OCI-LY1 (cell line): ENCODE results near the gene GALNT14.

Experiments
- H2AFZ ChIP-seq: fragments of 200-600 bp; sonication (generic), shearing (Covaris generic); 2 replicates; pipeline ENCODE4 v1.6.0; 2014; ENCODE audit warnings: antibody characterized with exemption, mild to moderate bottlenecking, low read length
- H3F3A ChIP-seq: fragments of 200-600 bp; sonication (generic), shearing (Covaris generic); 2 replicates; pipeline ENCODE4 v1.6.0; 2014; ENCODE audit warnings: mild to moderate bottlenecking, antibody characterized with exemption, low read length, moderate library complexity; ENCODE audit not compliant: insufficient read depth
- H3K27ac ChIP-seq: fragments of 200-600 bp; sonication (generic); 2 replicates; pipeline ENCODE4 v1.5.1; 2014; ENCODE audit warnings: low read length, mixed run types, mild to moderate bottlenecking, low read depth; ENCODE audit not compliant: poor library complexity, severe bottlenecking
- H3K27me3 ChIP-seq: fragments of 200-600 bp; sonication (generic); 2 replicates; pipeline ENCODE4 v1.6.0; 2014; ENCODE audit warnings: antibody characterized with exemption, mild to moderate bottlenecking, low read length, moderate library complexity; ENCODE audit not compliant: insufficient read depth
- H3K36me3 ChIP-seq: fragments of 200-600 bp; sonication (generic); 2 replicates; pipeline ENCODE4 v1.6.1; 2014; ENCODE audit warnings: mild to moderate bottlenecking, antibody characterized with exemption, low read length, moderate library complexity, mixed read lengths; ENCODE audit not compliant: insufficient read depth
- H3K4me1 ChIP-seq: fragments of 200-600 bp; sonication (generic); 2 replicates; pipeline ENCODE4 v1.5.1; 2014; ENCODE audit warnings: mild to moderate bottlenecking, low read length, moderate library complexity; ENCODE audit not compliant: insufficient read depth, severe bottlenecking
- H3K4me2 ChIP-seq: fragments of 200-600 bp; sonication (generic), shearing (Covaris generic); 2 replicates; pipeline ENCODE4 v1.6.1; 2014; ENCODE audit warnings: low read length
- H3K4me3 ChIP-seq: fragments of 200-600 bp; sonication (generic); 2 replicates; pipeline ENCODE4 v1.5.1; 2014; ENCODE audit warnings: low read length, low read depth, mild to moderate bottlenecking, mixed read lengths; ENCODE audit not compliant: poor library complexity, severe bottlenecking
- H3K79me2 ChIP-seq: fragments of 200-600 bp; shearing (Covaris generic); 2 replicates; pipeline ENCODE4 v1.6.1; 2016; ENCODE audit warnings: mixed run types, low read length, mixed read lengths; ENCODE audit not compliant: insufficient read depth
- H3K9ac ChIP-seq: fragments of 200-600 bp; sonication (generic), shearing (Covaris generic); 2 replicates; pipeline ENCODE4 v1.6.1; 2014; ENCODE audit warnings: mild to moderate bottlenecking, low read length, mixed read lengths
- H3K9me2 ChIP-seq: fragments of 200-600 bp; sonication (generic), shearing (Covaris generic); 2 replicates; pipeline ENCODE4 v1.6.1; 2014; ENCODE audit warnings: low read depth, mild to moderate bottlenecking, low read length, mixed read lengths
- H3K9me3 ChIP-seq: fragments of 200-600 bp; shearing (Covaris generic); 2 replicates; pipeline ENCODE4 v1.6.1; 2014; ENCODE audit warnings: low read length, mixed read lengths
- H4K20me1 ChIP-seq: fragments of 200-600 bp; sonication (generic), shearing (Covaris generic); 2 replicates; pipeline ENCODE4 v1.6.0; 2016; ENCODE audit warnings: mild to moderate bottlenecking, low read length; ENCODE audit not compliant: insufficient read depth
- EZH2 ChIP-seq: fragments of 200-600 bp; sonication (generic), shearing (Covaris generic); IDR thresholded peaks from 2 replicates; pipeline ENCODE4 v1.8.0; 2017; ENCODE audit warnings: borderline replicate concordance, mixed run types, mild to moderate bottlenecking, antibody characterized with exemption, low read length, moderate library complexity, mixed read lengths
- TF ChIP-seq, protein P1 (sequence below): fragments of 200-600 bp; sonication (generic), shearing (Covaris generic); IDR thresholded peaks from 2 replicates; pipeline ENCODE4 v1.5.1; 2017; ENCODE audit warnings: mild to moderate bottlenecking, antibody characterized with exemption, low read length, moderate library complexity, mixed read lengths

GALNT14 gene

DNA sequence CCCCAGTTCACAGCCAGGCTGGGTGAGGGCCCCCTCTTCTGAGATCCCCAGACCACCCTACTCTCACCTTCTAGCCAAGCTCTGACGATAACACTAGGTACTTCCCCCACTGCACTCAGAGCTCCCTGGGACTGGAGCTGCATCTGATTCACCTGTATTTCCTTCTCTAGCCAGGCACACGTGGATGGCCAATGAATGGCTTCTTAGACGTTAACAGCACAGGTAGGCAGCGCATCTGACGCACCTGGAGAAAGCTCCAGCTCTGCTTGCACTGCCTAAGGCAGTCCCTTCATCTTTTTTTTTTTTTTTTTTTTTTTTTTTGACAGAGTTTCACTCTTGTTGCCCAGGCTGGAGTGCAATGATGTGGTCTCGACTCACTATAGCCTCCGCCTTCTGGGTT lies 48.1 kb downstream of the GALNT14 start:
- Histone ChIP-seq H3K79me2 (no peaks in the 10 kb centered on the region), H3K9ac (no peak overlapping the region), H3K4me2 (no peak overlapping the region), H3K9me2 (no peaks in the 10 kb centered on the region), H3K27me3 (no peaks in the 10 kb centered on the region), H3F3A (no peaks in the 10 kb centered on the region), H2AFZ (no peak overlapping the region), H4K20me1 (no peaks in the 10 kb centered on the region), H3K9me3 (no peaks in the 10 kb centered on the region), H3K4me3 (no peak overlapping the region), H3K27ac (no peak overlapping the region), H3K36me3 (no peaks in the 10 kb centered on the region), H3K4me1 (no peaks in the 10 kb centered on the region)
- TF ChIP-seq, protein P1, sequence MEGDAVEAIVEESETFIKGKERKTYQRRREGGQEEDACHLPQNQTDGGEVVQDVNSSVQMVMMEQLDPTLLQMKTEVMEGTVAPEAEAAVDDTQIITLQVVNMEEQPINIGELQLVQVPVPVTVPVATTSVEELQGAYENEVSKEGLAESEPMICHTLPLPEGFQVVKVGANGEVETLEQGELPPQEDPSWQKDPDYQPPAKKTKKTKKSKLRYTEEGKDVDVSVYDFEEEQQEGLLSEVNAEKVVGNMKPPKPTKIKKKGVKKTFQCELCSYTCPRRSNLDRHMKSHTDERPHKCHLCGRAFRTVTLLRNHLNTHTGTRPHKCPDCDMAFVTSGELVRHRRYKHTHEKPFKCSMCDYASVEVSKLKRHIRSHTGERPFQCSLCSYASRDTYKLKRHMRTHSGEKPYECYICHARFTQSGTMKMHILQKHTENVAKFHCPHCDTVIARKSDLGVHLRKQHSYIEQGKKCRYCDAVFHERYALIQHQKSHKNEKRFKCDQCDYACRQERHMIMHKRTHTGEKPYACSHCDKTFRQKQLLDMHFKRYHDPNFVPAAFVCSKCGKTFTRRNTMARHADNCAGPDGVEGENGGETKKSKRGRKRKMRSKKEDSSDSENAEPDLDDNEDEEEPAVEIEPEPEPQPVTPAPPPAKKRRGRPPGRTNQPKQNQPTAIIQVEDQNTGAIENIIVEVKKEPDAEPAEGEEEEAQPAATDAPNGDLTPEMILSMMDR, result no peak
- no peak for TF ChIP-seq EZH2

DNA sequence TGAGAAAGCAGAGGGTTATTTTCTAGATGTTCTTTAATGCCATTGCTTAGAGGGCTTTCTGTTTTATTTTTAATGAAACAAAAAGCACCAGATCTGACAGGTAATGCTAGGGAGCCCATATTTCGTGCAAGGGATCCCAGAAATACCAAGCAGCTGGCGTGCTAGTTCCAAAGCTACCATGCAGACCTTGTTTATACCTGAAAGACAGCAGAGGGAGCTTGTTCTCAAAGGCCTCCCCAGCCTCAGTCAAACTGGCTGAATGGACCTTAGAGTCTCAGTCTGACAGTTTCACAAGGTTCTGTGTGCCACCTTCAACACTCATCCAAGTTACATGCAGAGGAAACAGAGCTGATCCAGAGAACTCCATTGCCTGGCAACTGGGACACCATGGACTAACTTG lies 48.6 kb downstream of the GALNT14 start:
- H3K9ac ChIP-seq, result no peak overlapping the region
- no peak for TF ChIP-seq EZH2
- TF ChIP-seq, protein P1, result no peak
- H3F3A ChIP-seq, result no peaks in the 10 kb centered on the region
- H3K9me2 ChIP-seq, result no peaks in the 10 kb centered on the region
- H3K9me3 ChIP-seq, result no peaks in the 10 kb centered on the region
- H3K27ac ChIP-seq, result no peak overlapping the region
- H3K79me2 ChIP-seq, result no peaks in the 10 kb centered on the region
- H3K4me3 ChIP-seq, result no peak overlapping the region
- H3K4me2 ChIP-seq, result no peak overlapping the region
- no peak overlapping the region for H2AFZ ChIP-seq
- no peaks in the 10 kb centered on the region for H3K4me1 ChIP-seq
- H3K27me3 ChIP-seq, result no peaks in the 10 kb centered on the region
- no peaks in the 10 kb centered on the region for H4K20me1 ChIP-seq
- H3K36me3 ChIP-seq, result no peaks in the 10 kb centered on the region

DNA sequence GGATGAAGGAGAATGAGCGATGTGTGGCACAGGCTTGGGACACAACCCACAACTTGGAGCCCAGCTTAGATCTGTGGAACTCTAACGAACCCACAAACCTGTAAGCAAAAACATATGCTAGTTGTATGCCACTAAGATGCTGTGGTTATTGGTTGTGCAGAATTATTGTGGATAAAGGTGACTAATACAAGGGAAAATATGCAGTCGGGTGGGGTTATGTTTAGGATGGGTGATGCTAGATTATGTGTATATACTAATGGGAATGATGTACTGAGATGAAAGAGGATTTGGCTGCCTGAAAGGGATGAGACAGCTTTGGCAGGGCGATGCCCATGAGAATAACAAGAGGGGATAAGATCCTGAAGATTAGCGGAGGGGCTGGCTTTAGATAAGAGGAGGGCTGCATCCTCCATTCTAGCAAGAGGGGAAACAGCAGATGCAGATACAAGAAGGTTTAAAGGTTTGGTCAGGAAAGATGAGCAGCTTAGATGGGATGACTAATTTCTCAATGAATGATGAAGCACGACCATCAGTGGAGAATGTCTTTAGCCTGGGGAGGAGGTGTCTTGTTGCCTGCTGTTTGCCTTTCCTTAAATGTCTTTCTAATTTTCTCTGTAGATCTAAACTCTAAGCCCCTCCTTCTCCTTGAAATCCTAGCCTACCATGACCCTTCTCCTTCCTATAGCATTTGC lies 49.6 kb downstream of the GALNT14 start:
- no peak overlapping the region for H3K9ac ChIP-seq
- no peak overlapping the region for H3K27ac ChIP-seq
- H3K4me2 ChIP-seq, result no peak overlapping the region
- no peaks in the 10 kb centered on the region for H3K36me3 ChIP-seq
- H3K9me3 ChIP-seq, result no peaks in the 10 kb centered on the region
- no peaks in the 10 kb centered on the region for H4K20me1 ChIP-seq
- H3F3A ChIP-seq, result no peaks in the 10 kb centered on the region
- H3K27me3 ChIP-seq, result no peaks in the 10 kb centered on the region
- TF ChIP-seq, protein P1, result no peak
- no peak for TF ChIP-seq EZH2
- H3K79me2 ChIP-seq, result no peaks in the 10 kb centered on the region
- H3K9me2 ChIP-seq, result no peaks in the 10 kb centered on the region
- H3K4me1 ChIP-seq, result no peaks in the 10 kb centered on the region
- H2AFZ ChIP-seq, result no peak overlapping the region
- H3K4me3 ChIP-seq, result no peak overlapping the region
